Measurements from ENCODE around the gene SMC3.
"Not testable (repeated sequence)": the region's sequence is repeated elsewhere in the genome, so short reads cannot be mapped to it uniquely, and the experiment has no call there.

The SMC3 gene

GRCh38 chr10:110597476-110597875 is 30.0 kb downstream of the SMC3 start:
- no peak overlapping the region for H3K9ac ChIP-seq (ENCODE audit: low read length)
- no peaks in the 10 kb centered on the region for H3K4me1 ChIP-seq (ENCODE audit: control insufficient read depth, insufficient read depth, low read length)
- no peaks in the 10 kb centered on the region for H3K27me3 ChIP-seq (replicated peaks; ENCODE audit: control insufficient read depth, insufficient read depth, low read length)
- no peaks in the 10 kb centered on the region for H3K9me3 ChIP-seq (ENCODE audit: control insufficient read depth, low read length)
- no peak for DNase-seq (ENCODE audit: low read depth)
- peaks cover 71% of the 10 kb centered on the region for H3K36me3 ChIP-seq (ENCODE audit: control insufficient read depth, insufficient read depth, low read length, severe bottlenecking)
- H3K4me3 ChIP-seq (ENCODE audit: low read length), result no peak overlapping the region

GRCh38 chr10:110600487-110601101 is 33.1 kb downstream of the SMC3 start:
- H3K4me1 ChIP-seq (ENCODE audit: control insufficient read depth, insufficient read depth, low read length), result no peaks in the 10 kb centered on the region
- peak; percentile 74 for DNase-seq (ENCODE audit: low read depth)
- H3K36me3 ChIP-seq (ENCODE audit: control insufficient read depth, insufficient read depth, low read length, severe bottlenecking), result peaks cover 74% of the 10 kb centered on the region
- no peak overlapping the region for H3K9ac ChIP-seq (ENCODE audit: low read length)
- no peaks in the 10 kb centered on the region for H3K27me3 ChIP-seq (replicated peaks; ENCODE audit: control insufficient read depth, insufficient read depth, low read length)
- no peak overlapping the region for H3K4me3 ChIP-seq (ENCODE audit: low read length)
- no peaks in the 10 kb centered on the region for H3K9me3 ChIP-seq (ENCODE audit: control insufficient read depth, low read length)

DNA sequence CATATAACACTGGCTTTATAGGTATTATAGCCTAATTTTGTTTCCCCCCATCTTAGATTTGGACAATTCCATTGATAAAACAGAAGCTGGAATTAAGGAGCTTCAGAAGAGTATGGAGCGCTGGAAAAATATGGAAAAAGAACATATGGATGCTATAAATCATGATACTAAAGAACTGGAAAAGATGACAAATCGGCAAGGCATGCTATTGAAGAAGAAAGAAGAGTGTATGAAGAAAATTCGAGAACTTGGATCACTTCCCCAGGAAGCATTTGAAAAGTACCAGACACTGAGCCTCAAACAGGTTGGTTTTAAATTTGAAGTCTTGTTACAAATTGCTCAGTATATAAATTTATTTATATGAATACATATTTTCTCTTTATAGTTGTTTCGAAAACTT is 34.1 kb downstream of the SMC3 start:
- no peaks in the 10 kb centered on the region for H3K4me1 ChIP-seq (ENCODE audit: control insufficient read depth, insufficient read depth, low read length)
- no peak overlapping the region for H3K4me3 ChIP-seq (ENCODE audit: low read length)
- H3K9me3 ChIP-seq (ENCODE audit: control insufficient read depth, low read length), result no peaks in the 10 kb centered on the region
- H3K27me3 ChIP-seq (replicated peaks; ENCODE audit: control insufficient read depth, insufficient read depth, low read length), result no peaks in the 10 kb centered on the region
- no peak overlapping the region for H3K9ac ChIP-seq (ENCODE audit: low read length)
- peaks cover 75% of the 10 kb centered on the region for H3K36me3 ChIP-seq (ENCODE audit: control insufficient read depth, insufficient read depth, low read length, severe bottlenecking)
- DNase-seq (ENCODE audit: low read depth), result no peak

DNA sequence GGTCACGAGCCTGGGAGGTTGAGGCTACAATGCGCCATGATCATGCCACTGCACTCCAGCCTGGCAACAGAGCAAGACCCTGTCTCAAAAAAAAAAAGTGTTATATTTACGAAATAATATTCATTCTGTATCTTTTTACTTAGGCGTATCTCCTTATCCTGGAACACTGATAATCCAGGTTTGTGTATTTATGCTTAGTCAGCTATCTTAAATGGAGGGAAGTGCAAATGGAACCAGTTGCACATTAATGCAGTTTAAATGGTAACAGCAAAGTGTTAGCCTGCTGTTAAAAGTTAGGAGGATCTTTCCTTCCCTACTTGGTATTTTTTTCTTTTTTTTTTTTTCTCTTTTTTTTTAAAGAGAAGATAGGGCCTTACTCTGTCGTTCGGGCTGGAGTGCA is 40.6 kb downstream of the SMC3 start:
- Histone ChIP-seq H3K4me1 (ENCODE audit: control insufficient read depth, insufficient read depth, low read length) (peaks cover 16% of the 10 kb centered on the region), H3K9ac (ENCODE audit: low read length) (no peak overlapping the region), H3K9me3 (ENCODE audit: control insufficient read depth, low read length) (no peaks in the 10 kb centered on the region), H3K36me3 (ENCODE audit: control insufficient read depth, insufficient read depth, low read length, severe bottlenecking) (peaks cover 30% of the 10 kb centered on the region), H3K27me3 (replicated peaks; ENCODE audit: control insufficient read depth, insufficient read depth, low read length) (peaks cover 15% of the 10 kb centered on the region), H3K4me3 (ENCODE audit: low read length) (no peak overlapping the region)
- no peak for DNase-seq (ENCODE audit: low read depth)

DNA sequence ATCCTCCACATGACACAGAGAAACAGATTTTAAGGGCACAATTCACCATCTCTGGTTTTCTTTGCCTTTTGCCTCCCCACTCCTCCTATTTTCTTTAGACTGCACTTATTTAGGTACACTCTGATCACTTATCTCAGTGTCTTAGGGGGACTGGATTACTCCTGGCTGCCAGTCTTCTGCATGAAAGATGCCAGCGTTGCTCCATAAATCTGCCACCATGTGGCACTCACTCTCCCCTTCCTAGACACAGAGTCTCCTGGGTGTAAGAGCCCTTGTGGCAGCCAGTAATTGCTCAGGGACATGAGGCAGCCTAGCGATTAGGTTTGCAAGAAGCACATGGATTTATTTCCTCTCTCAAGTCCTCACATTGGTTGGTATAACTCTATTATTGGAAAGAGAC is 42.1 kb downstream of the SMC3 start:
- no peak for DNase-seq (ENCODE audit: low read depth)

GRCh38 chr10:110610308-110610774 is 42.8 kb downstream of the SMC3 start:
- Histone ChIP-seq H3K9ac (ENCODE audit: low read length) (no peak overlapping the region), H3K9me3 (ENCODE audit: control insufficient read depth, low read length) (no peaks in the 10 kb centered on the region), H3K4me1 (ENCODE audit: control insufficient read depth, insufficient read depth, low read length) (peaks cover 16% of the 10 kb centered on the region), H3K36me3 (ENCODE audit: control insufficient read depth, insufficient read depth, low read length, severe bottlenecking) (peaks cover 9% of the 10 kb centered on the region), H3K4me3 (ENCODE audit: low read length) (no peak overlapping the region), H3K27me3 (replicated peaks; ENCODE audit: control insufficient read depth, insufficient read depth, low read length) (peaks cover 19% of the 10 kb centered on the region)
- peak; percentile 74 for DNase-seq (ENCODE audit: low read depth)

More for the DNA sequence above, 42.1 kb downstream of the SMC3 start:
- H3K4me3 ChIP-seq (ENCODE audit: low read length), result no peak overlapping the region
- peaks cover 16% of the 10 kb centered on the region for H3K4me1 ChIP-seq (ENCODE audit: control insufficient read depth, insufficient read depth, low read length)
- H3K9ac ChIP-seq (ENCODE audit: low read length), result no peak overlapping the region
- no peaks in the 10 kb centered on the region for H3K9me3 ChIP-seq (ENCODE audit: control insufficient read depth, low read length)
- H3K36me3 ChIP-seq (ENCODE audit: control insufficient read depth, insufficient read depth, low read length, severe bottlenecking), result peaks cover 16% of the 10 kb centered on the region
- H3K27me3 ChIP-seq (replicated peaks; ENCODE audit: control insufficient read depth, insufficient read depth, low read length), result peaks cover 19% of the 10 kb centered on the region

DNA sequence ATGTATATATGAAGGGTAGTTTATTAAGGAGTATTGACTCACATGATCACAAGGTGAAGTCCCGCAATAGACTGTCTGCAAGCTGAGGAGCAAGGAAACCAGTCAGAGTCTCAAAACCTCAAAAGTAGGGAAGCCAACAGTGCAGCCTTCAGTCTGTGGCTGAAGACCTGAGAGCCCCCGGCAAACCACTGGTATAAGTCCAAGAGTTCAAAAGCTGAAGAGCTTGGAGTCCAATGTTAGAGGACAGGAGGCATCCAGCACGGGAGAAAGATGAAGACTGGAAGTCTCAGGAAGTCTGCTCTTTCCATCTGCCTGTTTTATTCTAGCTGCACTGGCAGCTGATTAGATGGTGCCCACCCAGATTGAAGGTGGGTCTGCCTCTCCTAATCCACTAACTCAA is 43.3 kb downstream of the SMC3 start:
- not testable (repeated sequence) for H3K4me3 ChIP-seq (ENCODE audit: low read length); H3K9me3 ChIP-seq (ENCODE audit: control insufficient read depth, low read length); H3K9ac ChIP-seq (ENCODE audit: low read length); H3K36me3 ChIP-seq (ENCODE audit: control insufficient read depth, insufficient read depth, low read length, severe bottlenecking); DNase-seq (ENCODE audit: low read depth)
- H3K27me3 ChIP-seq (replicated peaks; ENCODE audit: control insufficient read depth, insufficient read depth, low read length), result peaks cover 19% of the 10 kb centered on the region
- H3K4me1 ChIP-seq (ENCODE audit: control insufficient read depth, insufficient read depth, low read length), result peaks cover 16% of the 10 kb centered on the region

GRCh38 chr10:110612087-110612486 is 44.6 kb downstream of the SMC3 start:
- Histone ChIP-seq H3K36me3 (ENCODE audit: control insufficient read depth, insufficient read depth, low read length, severe bottlenecking) (no peaks in the 10 kb centered on the region), H3K9me3 (ENCODE audit: control insufficient read depth, low read length) (no peaks in the 10 kb centered on the region), H3K27me3 (replicated peaks; ENCODE audit: control insufficient read depth, insufficient read depth, low read length) (peaks cover 19% of the 10 kb centered on the region), H3K9ac (ENCODE audit: low read length) (no peak overlapping the region), H3K4me3 (ENCODE audit: low read length) (no peak overlapping the region), H3K4me1 (ENCODE audit: control insufficient read depth, insufficient read depth, low read length) (peaks cover 16% of the 10 kb centered on the region)
- no peak for DNase-seq (ENCODE audit: low read depth)

GRCh38 chr10:110612629-110613028 is 45.1 kb downstream of the SMC3 start:
- peaks cover 16% of the 10 kb centered on the region for H3K4me1 ChIP-seq (ENCODE audit: control insufficient read depth, insufficient read depth, low read length)
- no peaks in the 10 kb centered on the region for H3K9me3 ChIP-seq (ENCODE audit: control insufficient read depth, low read length)
- no peak overlapping the region for H3K4me3 ChIP-seq (ENCODE audit: low read length)
- no peak for DNase-seq (ENCODE audit: low read depth)
- H3K36me3 ChIP-seq (ENCODE audit: control insufficient read depth, insufficient read depth, low read length, severe bottlenecking), result no peaks in the 10 kb centered on the region
- peaks cover 19% of the 10 kb centered on the region for H3K27me3 ChIP-seq (replicated peaks; ENCODE audit: control insufficient read depth, insufficient read depth, low read length)
- H3K9ac ChIP-seq (ENCODE audit: low read length), result no peak overlapping the region

DNA sequence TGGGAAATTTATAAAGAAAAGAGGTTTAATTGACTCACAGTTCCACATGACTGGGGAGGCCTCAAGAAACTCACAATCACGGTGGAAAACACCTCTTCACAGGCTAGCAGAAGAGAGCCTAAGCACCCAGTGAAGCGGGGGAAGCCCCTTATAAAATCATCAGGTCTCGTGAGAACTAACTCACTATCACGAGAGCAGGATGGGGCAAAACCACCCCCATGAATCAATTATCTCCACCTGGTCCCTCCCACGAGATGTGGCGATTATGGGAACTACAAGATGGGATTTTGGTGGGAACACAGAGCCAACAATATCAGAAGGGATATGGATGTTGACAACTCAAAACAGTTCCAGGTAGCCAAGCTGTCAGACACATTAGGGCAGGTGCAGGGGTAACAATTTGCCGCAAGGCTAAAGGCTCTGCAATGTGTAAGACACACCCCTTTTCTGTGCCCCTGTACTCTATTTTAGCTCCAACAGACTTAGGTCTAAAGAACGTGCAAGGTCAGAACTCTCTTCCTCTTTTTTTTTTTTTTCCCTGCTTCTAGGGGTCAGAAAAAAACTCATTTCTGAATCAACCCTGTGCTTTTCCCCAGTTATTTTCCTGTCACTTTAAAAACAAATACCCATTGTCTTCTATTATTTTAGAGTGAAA is 46.0 kb downstream of the SMC3 start:
- Histone ChIP-seq H3K27me3 (replicated peaks; ENCODE audit: control insufficient read depth, insufficient read depth, low read length) (peaks cover 19% of the 10 kb centered on the region), H3K4me1 (ENCODE audit: control insufficient read depth, insufficient read depth, low read length) (peaks cover 12% of the 10 kb centered on the region), H3K9me3 (ENCODE audit: control insufficient read depth, low read length) (no peaks in the 10 kb centered on the region), H3K9ac (ENCODE audit: low read length) (no peak overlapping the region), H3K4me3 (ENCODE audit: low read length) (no peak overlapping the region), H3K36me3 (ENCODE audit: control insufficient read depth, insufficient read depth, low read length, severe bottlenecking) (no peaks in the 10 kb centered on the region)
- no peak for DNase-seq (ENCODE audit: low read depth)

DNA sequence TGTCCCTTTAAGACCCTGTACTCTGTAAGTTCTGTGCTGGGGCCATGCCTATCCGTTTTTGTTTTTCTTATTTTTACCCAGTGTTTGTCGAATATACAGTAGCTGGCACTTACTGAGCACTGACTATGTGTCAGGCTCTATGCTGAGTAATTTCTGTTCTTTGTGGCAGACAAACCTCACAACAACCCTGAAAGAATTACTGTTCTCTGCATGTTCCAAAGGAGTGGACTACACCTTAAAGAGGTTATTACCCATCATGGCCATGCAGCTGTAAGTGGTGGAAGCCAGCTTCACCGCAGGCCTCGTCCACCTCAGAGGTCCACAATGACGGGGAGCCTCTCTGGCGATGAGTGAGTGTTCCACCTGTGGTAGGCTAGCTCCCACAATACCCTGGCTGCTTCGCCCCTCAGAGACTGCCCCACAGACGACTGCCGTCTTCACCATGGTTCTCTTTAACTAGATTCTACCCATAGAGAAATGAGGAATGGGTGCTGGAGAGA is 46.6 kb downstream of the SMC3 start:
- no peak for DNase-seq (ENCODE audit: low read depth)
- peaks cover 19% of the 10 kb centered on the region for H3K27me3 ChIP-seq (replicated peaks; ENCODE audit: control insufficient read depth, insufficient read depth, low read length)
- H3K36me3 ChIP-seq (ENCODE audit: control insufficient read depth, insufficient read depth, low read length, severe bottlenecking), result no peaks in the 10 kb centered on the region
- H3K9me3 ChIP-seq (ENCODE audit: control insufficient read depth, low read length), result no peaks in the 10 kb centered on the region
- no peak overlapping the region for H3K4me3 ChIP-seq (ENCODE audit: low read length)
- H3K9ac ChIP-seq (ENCODE audit: low read length), result no peak overlapping the region
- H3K4me1 ChIP-seq (ENCODE audit: control insufficient read depth, insufficient read depth, low read length), result peaks cover 9% of the 10 kb centered on the region

Data from adipocyte (in vitro differentiated cells).